ENCODE results near the gene TGIF2.
"Not testable (repeated sequence)": the region's sequence is repeated elsewhere in the genome, so short reads cannot be mapped to it uniquely, and the experiment has no call there.

Gene TGIF2

DNA sequence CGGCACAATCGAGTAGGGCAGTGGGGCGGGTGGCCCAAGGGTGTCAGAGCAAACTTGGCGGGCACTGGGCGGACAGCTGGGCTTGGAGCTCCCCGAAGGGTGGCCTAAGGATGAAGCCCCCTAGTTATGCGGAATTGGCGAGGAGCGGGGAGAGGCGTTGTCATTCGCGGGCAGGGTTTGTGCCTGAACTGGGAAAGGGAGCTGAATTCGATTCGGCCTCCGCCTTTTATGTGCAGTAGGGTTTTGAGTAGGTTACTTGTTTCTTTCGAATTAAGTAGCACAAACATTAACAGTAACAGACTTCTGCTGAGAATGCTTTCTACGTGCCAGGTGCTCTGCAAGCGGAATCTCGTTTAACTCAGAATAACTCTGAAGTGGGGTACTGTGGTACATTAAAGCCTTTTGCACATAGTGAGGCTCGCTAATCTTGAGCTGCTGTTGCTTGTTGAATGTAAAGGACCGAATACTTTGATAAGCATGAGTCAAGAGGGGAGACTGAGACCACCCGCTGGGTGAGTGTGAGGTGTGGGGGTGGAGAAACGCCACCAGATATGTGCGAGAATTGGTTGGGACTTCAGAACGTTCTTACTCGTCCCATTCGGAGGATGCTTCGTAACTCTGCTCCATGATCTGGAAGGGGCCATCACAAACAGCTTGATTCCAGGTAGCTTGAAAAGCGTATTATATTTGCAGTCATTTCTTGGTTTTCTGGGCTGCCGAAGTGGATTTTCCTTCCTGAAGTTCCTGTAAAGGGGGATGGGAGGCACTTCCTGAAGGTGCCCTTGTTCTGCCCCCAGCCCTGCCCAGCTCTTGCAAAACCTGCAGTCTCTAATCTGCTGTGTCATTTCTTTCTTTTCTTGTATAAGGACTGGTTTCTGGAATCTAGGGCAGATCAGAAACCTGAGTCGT is 33.0 kb downstream of the TGIF2 start:
- peaks cover 35% of the 10 kb centered on the region for H3K4me1 Mint-ChIP-seq (ENCODE audit: low read depth)
- H3K27me3 Mint-ChIP-seq = no peaks in the 10 kb centered on the region
- H3K36me3 Mint-ChIP-seq (ENCODE audit: low read depth) = peaks cover 54% of the 10 kb centered on the region
- no peaks in the 10 kb centered on the region for H3K9me3 Mint-ChIP-seq
- intact Hi-C loops (cut with micrococcal nuclease) = loop anchor here (5.0 kb wide), 3 partner anchors 34 to 166 kb away; partner anchors contain the start of genes DSN1 and TGIF2
- peak overlapping the region; percentile 95 for H3K27ac Mint-ChIP-seq
- peak overlapping the region; percentile 99 for H3K4me3 Mint-ChIP-seq

DNA sequence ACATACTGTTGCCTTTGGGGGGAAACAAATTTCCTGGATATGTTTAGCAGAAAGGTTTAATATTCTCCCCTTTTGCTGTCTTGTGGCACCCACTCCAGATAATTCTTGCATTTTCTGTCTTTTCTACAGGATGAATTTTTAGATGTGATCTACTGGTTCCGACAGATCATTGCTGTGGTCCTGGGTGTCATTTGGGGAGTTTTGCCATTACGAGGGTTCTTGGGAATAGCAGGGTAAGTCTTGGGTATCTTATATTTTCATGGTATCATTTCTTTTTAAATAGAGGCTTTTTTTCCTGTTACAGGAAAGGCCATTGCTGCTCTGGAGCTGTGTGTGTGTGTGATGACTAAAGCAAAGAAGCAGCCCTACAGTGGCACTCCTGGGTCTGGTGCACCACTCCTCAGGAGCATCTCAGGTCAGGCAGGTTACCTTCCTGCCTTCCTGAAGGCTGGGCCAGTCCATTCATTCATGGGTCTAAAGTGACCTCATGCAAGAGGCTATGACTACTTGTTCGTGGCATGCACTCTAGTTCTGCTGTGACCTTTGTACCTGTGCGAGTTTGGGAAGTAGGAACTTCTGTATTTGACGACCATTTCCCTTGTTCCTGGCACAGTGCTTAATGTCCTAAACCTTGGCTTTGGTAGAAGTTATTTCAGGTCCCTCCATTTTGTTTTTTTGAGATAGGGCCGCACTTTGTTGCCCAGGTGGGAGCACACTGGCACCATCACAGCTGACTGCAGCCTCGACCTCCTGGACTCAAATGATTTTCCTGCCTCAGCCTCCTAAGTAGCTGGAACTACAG is 34.4 kb downstream of the TGIF2 start:
- intact Hi-C loops (cut with micrococcal nuclease) = loop anchor here (5.0 kb wide), 3 partner anchors 35 to 165 kb away; partner anchors contain the start of genes DSN1 and TGIF2
- Mint-ChIP-seq H3K27me3 (no peaks in the 10 kb centered on the region), H3K9me3 (no peaks in the 10 kb centered on the region), H3K4me1 (ENCODE audit: low read depth) (peaks cover 34% of the 10 kb centered on the region), H3K27ac (peak overlapping the region; percentile 95), H3K36me3 (ENCODE audit: low read depth) (peaks cover 68% of the 10 kb centered on the region), H3K4me3 (peak overlapping the region; percentile 30)

DNA sequence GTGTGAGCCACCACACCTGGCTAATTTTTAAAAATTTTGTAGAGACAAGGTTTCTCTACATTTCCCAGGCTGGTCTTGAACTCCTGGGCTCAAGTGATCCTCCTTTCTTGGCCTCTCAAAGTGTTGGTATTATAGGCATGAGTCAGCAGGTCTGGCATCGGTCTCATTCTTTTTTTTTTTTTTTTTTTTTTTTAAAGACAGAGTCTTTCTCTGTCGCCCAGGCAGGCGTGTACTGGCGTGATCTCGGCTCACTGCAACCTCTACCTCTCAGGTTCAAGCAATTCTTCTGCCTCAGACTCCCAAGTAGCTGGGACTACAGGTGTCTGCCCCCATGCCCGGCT is 35.0 kb downstream of the TGIF2 start:
- intact Hi-C loops (cut with micrococcal nuclease) = loop anchor here (5.0 kb wide), 3 partner anchors 36 to 164 kb away; partner anchors contain the start of genes DSN1 and TGIF2
- peaks cover 35% of the 10 kb centered on the region for H3K4me1 Mint-ChIP-seq (ENCODE audit: low read depth)
- H3K27me3 Mint-ChIP-seq, H3K9me3 Mint-ChIP-seq, H3K4me3 Mint-ChIP-seq, H3K27ac Mint-ChIP-seq: not testable (repeated sequence)
- H3K36me3 Mint-ChIP-seq (ENCODE audit: low read depth) = peaks cover 73% of the 10 kb centered on the region

DNA sequence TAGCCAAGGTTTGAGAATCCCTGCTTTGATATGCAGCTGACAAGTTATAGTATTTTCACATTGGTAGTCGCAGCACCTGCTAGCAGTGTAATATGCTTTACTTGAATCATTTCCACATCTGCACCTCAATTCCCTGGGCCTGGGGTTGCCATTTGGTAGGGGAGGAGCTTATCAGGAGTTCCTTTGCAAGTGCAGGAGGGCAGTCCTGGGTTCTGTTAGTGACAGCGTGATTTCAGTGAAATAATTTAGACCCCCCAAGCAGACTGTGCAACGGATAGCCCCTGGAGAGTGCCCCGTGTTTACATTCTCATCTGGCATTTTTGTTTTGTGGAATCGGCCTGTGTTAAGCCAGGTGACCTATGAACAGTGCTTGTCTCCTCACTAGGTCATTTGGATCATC is 38.2 kb downstream of the TGIF2 start:
- Mint-ChIP-seq H3K27me3 (no peaks in the 10 kb centered on the region), H3K4me3 (no peak overlapping the region), H3K36me3 (ENCODE audit: low read depth) (peaks cover 84% of the 10 kb centered on the region), H3K4me1 (ENCODE audit: low read depth) (peaks cover 20% of the 10 kb centered on the region), H3K27ac (no peak overlapping the region), H3K9me3 (no peaks in the 10 kb centered on the region)
- intact Hi-C loops (cut with micrococcal nuclease) = loop anchor here (1.0 to 10.0 kb wide), 2 partner anchors 143 to 253 kb away; a partner anchor contains a TSS

DNA sequence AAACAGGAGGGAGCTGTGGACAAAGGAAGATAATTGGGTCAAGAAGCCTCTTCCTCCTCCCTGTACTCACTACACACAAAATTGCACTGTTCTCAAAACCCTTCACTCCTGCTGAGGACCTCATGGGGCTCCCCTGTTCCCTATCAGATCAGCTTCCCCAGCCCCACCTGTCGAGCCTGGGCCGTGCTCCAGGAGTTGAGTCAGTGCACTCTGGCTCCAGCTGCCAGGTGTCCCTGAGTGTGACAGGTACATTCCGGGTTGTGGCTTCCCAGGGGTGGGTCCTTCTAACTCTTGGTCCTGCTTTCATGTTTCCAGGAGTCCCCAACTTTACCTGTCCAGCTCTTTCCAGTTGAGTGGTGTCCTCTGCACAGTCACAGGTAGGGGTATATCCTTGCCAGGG is 40.6 kb downstream of the TGIF2 start:
- H3K27ac Mint-ChIP-seq = no peak overlapping the region
- intact Hi-C loops (cut with micrococcal nuclease) = loop anchor here (10.0 kb wide), 1 partner anchor 251 kb away; a partner anchor contains a TSS
- H3K36me3 Mint-ChIP-seq (ENCODE audit: low read depth) = peaks cover 65% of the 10 kb centered on the region
- H3K9me3 Mint-ChIP-seq = no peaks in the 10 kb centered on the region
- H3K27me3 Mint-ChIP-seq = no peaks in the 10 kb centered on the region
- H3K4me3 Mint-ChIP-seq = no peak overlapping the region
- peaks cover 6% of the 10 kb centered on the region for H3K4me1 Mint-ChIP-seq (ENCODE audit: low read depth)

DNA sequence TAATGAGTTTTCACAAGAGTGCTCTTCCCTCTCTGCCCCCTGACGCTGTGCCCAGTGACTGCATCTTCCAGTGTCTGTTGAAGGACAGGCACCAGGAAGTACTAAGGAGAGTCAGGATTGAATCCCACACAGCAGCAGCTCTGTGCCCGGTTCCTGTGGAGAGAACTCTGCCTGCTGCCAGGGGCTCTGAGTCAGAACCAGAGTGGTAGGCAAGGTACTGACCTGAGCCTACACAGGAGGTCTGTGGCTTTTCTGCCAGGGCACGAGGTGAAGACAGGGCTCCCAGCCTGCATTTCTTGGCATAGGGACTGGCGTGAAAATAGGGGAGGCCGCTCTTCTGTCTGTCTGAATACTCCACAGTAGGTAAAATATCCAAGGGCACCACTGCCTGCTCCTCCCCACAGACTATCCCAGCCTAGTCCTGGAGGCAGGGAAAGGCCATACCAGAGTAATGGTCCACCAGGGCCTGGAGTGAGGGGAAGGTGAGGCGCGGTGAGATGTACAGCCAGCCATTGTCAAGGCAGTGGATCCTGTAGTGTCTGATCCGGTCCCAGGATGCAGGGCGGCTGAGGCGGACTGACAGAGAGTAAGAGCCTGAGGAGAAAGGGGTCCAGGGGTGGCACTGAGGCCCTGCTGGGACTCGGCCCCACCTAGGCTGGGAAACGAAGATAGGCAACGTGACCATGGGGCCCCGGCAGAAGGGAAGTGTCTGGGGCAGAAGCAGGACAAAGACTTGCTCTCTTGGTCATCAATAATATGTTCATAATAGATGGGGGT is 41.6 kb downstream of the TGIF2 start:
- no peaks in the 10 kb centered on the region for H3K27me3 Mint-ChIP-seq
- no peaks in the 10 kb centered on the region for H3K9me3 Mint-ChIP-seq
- no peak overlapping the region for H3K4me3 Mint-ChIP-seq
- peaks cover 6% of the 10 kb centered on the region for H3K4me1 Mint-ChIP-seq (ENCODE audit: low read depth)
- H3K27ac Mint-ChIP-seq = no peak overlapping the region
- peaks cover 55% of the 10 kb centered on the region for H3K36me3 Mint-ChIP-seq (ENCODE audit: low read depth)
- intact Hi-C loops (cut with micrococcal nuclease) = loop anchor here (10.0 kb wide), 1 partner anchor 250 kb away; a partner anchor contains a TSS

DNA sequence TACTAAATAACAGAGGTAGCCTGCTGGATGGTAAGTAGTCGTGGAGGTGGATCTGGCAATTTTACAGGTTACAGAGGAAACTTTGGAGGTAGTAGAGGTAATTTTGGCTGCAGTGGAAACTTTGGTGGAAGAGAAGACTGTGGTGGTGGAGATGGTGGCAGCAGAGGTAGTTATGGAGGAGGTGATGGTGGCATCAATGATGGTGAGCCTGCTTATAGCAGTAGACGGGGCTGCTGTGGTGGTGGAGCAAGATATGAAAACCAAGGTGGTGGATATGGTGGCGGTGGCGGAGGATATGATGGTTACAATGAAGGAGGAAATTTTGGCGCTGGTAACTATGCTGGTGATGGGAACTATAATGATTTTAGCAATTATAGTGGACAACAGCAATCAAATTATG is 47.5 kb downstream of the TGIF2 start:
- intact Hi-C loops (cut with micrococcal nuclease) = no loop called here
- Mint-ChIP-seq H3K27me3 (no peaks in the 10 kb centered on the region), H3K4me3 (no peak overlapping the region), H3K4me1 (ENCODE audit: low read depth) (no peaks in the 10 kb centered on the region), H3K36me3 (ENCODE audit: low read depth) (no peaks in the 10 kb centered on the region), H3K9me3 (no peaks in the 10 kb centered on the region), H3K27ac (no peak overlapping the region)

DNA sequence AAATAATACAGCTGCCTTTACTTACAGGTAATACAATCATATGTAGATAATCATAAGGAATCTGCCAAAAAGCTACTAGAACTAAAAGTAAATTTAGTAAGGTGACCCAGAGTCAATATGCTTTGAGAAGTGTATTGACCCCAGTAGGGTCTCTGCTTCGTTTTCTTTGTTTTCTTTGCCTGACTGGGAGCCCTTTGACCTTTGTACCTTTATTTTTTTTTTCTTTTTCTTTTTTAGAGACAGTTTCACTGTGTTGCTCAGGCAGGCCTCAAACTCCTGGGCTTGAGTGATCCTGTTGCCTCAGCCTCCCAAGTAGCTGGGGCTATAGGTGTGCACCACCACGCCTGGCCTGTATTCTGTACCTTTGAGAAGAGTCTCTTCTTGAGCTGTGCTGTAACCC is 50.0 kb downstream of the TGIF2 start:
- no peak overlapping the region for H3K4me3 Mint-ChIP-seq
- H3K9me3 Mint-ChIP-seq = no peaks in the 10 kb centered on the region
- intact Hi-C loops (cut with micrococcal nuclease) = no loop called here
- H3K36me3 Mint-ChIP-seq (ENCODE audit: low read depth) = no peaks in the 10 kb centered on the region
- H3K27ac Mint-ChIP-seq = no peak overlapping the region
- no peaks in the 10 kb centered on the region for H3K4me1 Mint-ChIP-seq (ENCODE audit: low read depth)
- H3K27me3 Mint-ChIP-seq = no peaks in the 10 kb centered on the region

DNA sequence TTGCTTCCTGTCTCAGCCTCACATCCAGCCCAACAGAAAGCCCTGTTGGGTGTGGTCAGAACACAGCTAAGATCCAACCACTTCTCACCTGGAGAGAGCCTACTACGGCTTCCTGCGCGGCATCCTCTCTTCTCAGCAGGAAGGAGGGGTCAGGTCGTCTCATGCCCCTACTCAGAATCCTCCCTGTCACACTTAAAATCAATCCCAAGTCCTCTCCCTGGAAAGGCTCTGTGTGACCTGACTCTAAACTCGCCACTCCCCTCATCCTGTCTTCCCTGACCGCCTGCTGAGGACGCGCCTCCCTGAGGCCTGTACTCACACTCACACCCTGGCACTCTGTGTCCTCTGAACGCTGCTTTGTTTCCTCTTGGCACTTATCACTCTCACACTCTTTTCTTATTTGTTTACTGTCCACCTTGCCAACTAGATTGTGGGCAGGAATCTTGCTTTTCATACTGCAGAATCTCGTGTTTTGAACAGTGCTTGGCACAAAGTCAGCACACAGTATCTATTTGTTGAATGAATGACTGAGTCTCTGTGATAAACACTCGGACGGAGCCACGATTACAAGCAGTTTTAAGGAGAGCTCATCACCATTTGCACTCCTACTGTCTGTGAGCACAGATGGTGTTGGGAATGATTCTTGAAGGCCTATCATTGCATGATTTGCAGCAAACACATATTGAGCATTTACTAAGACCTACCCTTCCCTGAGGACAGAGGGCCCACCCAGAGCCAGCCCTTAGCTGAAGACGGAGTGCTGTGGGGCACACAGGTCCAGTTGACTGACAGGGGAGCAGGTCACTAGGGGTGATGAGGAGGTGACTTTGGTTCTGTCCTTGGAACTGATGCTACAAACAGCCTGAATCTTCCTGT is 50.9 kb downstream of the TGIF2 start:
- Mint-ChIP-seq H3K36me3 (ENCODE audit: low read depth) (no peaks in the 10 kb centered on the region), H3K9me3 (no peaks in the 10 kb centered on the region), H3K4me3 (no peak overlapping the region), H3K27ac (no peak overlapping the region), H3K4me1 (ENCODE audit: low read depth) (no peaks in the 10 kb centered on the region), H3K27me3 (no peaks in the 10 kb centered on the region)
- intact Hi-C loops (cut with micrococcal nuclease) = no loop called here

DNA sequence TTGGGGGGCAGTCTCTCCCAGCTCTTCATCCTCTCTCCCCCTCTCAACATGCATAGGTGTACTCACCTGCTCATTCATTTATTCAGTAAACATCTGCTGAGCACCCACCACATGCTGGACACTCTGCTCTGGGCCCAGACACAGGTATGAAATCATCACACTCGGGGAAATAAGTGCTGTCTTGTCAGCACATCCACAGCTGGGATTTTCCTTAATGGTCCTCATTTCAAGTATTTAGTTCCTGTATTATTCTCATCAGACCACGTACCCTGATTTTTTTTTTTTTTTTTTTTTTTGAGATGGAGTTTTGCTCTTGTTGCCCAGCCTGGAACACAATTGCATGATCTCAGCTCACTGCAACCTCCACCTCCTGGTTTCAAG is 51.5 kb downstream of the TGIF2 start:
- H3K4me3 Mint-ChIP-seq = no peak overlapping the region
- H3K9me3 Mint-ChIP-seq = no peaks in the 10 kb centered on the region
- intact Hi-C loops (cut with micrococcal nuclease) = no loop called here
- H3K27me3 Mint-ChIP-seq = no peaks in the 10 kb centered on the region
- H3K4me1 Mint-ChIP-seq (ENCODE audit: low read depth) = peaks cover 5% of the 10 kb centered on the region
- no peak overlapping the region for H3K27ac Mint-ChIP-seq
- no peaks in the 10 kb centered on the region for H3K36me3 Mint-ChIP-seq (ENCODE audit: low read depth)

DNA sequence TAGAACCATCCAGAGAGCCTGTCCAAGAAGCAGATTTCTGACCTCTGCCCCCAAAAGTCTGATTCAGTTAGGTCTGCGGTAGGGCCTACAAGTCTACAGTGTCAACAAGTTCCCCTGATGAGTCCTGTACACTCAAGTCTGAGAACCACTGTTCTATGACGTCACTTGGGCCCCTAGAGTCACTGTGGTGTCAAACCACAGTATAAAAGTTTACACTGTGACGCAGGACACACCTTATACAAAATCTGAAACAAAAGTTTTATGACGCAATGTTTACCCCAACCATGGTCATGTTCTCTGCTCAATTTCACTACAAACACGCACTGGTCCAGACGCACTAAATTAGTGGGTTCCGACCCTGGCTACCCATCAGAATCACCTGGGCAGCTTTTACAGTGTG is 54.7 kb downstream of the TGIF2 start:
- intact Hi-C loops (cut with micrococcal nuclease) = no loop called here
- no peak overlapping the region for H3K4me3 Mint-ChIP-seq
- H3K9me3 Mint-ChIP-seq = no peaks in the 10 kb centered on the region
- H3K27me3 Mint-ChIP-seq = no peaks in the 10 kb centered on the region
- H3K27ac Mint-ChIP-seq = no peak overlapping the region
- H3K4me1 Mint-ChIP-seq (ENCODE audit: low read depth) = peaks cover 15% of the 10 kb centered on the region
- no peaks in the 10 kb centered on the region for H3K36me3 Mint-ChIP-seq (ENCODE audit: low read depth)

DNA sequence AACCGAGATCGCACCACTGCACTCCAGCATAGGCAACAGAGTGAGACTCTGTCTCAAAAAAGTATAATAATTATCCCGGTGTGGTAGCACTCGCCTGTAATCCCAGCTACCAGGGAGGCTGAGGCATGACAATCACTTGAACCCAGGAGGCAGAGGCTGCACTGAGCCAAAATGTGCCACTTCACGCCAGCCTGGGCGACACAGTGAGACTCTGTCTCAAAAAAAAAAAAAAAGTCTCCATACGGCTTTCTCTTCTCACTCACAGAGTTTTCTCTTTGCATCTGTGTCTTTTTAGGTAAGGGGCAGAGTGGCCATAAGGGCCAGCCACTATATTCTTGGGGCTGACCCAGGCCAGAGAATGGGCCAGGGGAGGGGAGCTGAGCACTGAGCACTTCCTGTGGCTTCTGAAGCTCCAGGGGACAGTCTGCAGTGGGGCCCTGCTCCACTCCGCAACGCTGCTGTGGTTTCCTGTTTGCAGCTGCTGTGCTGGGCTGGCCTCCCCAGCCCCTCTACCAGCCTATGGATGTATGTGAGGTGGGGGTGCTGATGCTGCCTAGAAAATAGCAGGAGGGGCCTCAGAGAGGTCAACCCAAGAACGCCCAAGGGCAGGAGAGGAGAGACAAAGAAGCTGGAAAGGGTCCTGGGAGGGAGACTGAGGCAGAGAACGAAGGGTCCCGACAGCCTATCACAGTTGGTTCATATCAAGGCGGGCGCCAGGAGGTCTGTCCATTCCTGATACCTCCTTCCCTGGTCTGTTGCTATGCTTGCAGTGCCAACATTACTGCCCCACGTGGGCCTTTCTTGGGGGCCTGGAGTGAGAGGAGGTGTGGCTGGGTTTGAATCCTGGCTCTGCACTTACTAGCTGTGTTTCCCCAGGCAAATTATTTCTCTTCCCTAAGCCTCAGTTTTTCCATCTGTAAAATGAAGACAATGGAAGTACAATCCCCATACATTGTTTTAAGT is 56.6 kb downstream of the TGIF2 start:
- no peak overlapping the region for H3K4me3 Mint-ChIP-seq

More for the DNA sequence above, 56.6 kb downstream of the TGIF2 start:
- H3K27ac Mint-ChIP-seq = peak overlapping the region; percentile 16
- no peaks in the 10 kb centered on the region for H3K36me3 Mint-ChIP-seq (ENCODE audit: low read depth)
- intact Hi-C loops (cut with micrococcal nuclease) = no loop called here
- no peaks in the 10 kb centered on the region for H3K27me3 Mint-ChIP-seq
- H3K4me1 Mint-ChIP-seq (ENCODE audit: low read depth) = peaks cover 15% of the 10 kb centered on the region
- no peaks in the 10 kb centered on the region for H3K9me3 Mint-ChIP-seq

Data from dendritic cell treated with granulocyte-macrophage colony-stimulating factor and Interleukin-4, amounts not matched to agents 40 ng/mL and 50 ng/mL, for 4 days (primary cell).